Smooth muscle cell (in vitro differentiated cells): ENCODE data around the gene HIP1R. TPM values are rescaled to one million over a fixed set of nuclear protein-coding genes. Genes with fewer than 3 reads are reported as not detected.

Source experiments
- DNase-seq: peaks from one replicate; lab custom pipeline; 2025; ENCODE audit not compliant: unreplicated experiment; lab: John Stamatoyannopoulos, UW
- H2AFZ ChIP-seq: fragments of 200-600 bp; sonication (generic); 2 replicates; pipeline ENCODE4 v1.6.0; 2016; ENCODE audit warnings: antibody characterized with exemption, low read depth, mild to moderate bottlenecking
- H3F3A ChIP-seq: fragments of 200-600 bp; sonication (generic); 2 replicates; pipeline ENCODE4 v1.6.0; 2017; ENCODE audit warnings: antibody characterized with exemption, low read depth
- H3K27ac ChIP-seq: fragments of 200-600 bp; sonication (generic); 2 replicates; pipeline ENCODE4 v1.5.1; 2016; ENCODE audit warnings: low read depth, mild to moderate bottlenecking
- H3K27me3 ChIP-seq: fragments of 200-600 bp; sonication (generic); 2 replicates; pipeline ENCODE4 v1.6.1; 2016; ENCODE audit warnings: low read depth, mild to moderate bottlenecking
- H3K36me3 ChIP-seq: fragments of 200-600 bp; sonication (generic); 2 replicates; pipeline ENCODE4 v1.5.1; 2016; ENCODE audit warnings: low read depth
- H3K4me1 ChIP-seq: fragments of 200-600 bp; sonication (generic); 2 replicates; pipeline ENCODE4 v1.5.1; 2016; ENCODE audit warnings: low read depth
- H3K4me2 ChIP-seq: fragments of 200-600 bp; sonication (generic); 2 replicates; pipeline ENCODE4 v1.6.0; 2016; ENCODE audit warnings: mild to moderate bottlenecking
- H3K4me3 ChIP-seq: fragments of 200-600 bp; sonication (generic); 2 replicates; pipeline ENCODE4 v1.5.1; 2016; ENCODE audit warnings: mild to moderate bottlenecking
- H3K79me2 ChIP-seq: fragments of 200-600 bp; sonication (generic); 2 replicates; pipeline ENCODE4 v1.6.0; 2016; ENCODE audit warnings: low read depth, mild to moderate bottlenecking
- H3K9ac ChIP-seq: fragments of 200-600 bp; sonication (generic); 2 replicates; pipeline ENCODE4 v1.6.0; 2016; ENCODE audit warnings: low read depth
- H3K9me3 ChIP-seq: fragments of 200-600 bp; sonication (generic); replicated peaks from 2 replicates; pipeline ENCODE4 v1.5.1; 2016; ENCODE audit warnings: low read depth
- H4K20me1 ChIP-seq: fragments of 200-600 bp; sonication (generic); 2 replicates; pipeline ENCODE4 v1.6.0; 2016; ENCODE audit warnings: low read depth
- CTCF ChIP-seq: fragments of 200-600 bp; sonication (generic); IDR thresholded peaks from 2 replicates; pipeline ENCODE4 v1.5.1; 2017; ENCODE audit warnings: borderline replicate concordance, mild to moderate bottlenecking, antibody characterized with exemption; ENCODE audit not compliant: insufficient read depth, poor library complexity, severe bottlenecking
- WGBS: methylation state at CpG from one replicate; pipeline ENCODE4 v1.1.7; 2016; ENCODE audit warnings: low lambda C conversion rate; 5-methylcytosine and 5-hydroxymethylcytosine counted together
- polyA plus RNA-seq: library from polyadenylated mRNA; unstranded; fragments of >200 nt; fragmentation: Nextera tagmentation; extraction: Ambion mirVana; gene quantifications from 2 replicates; pipeline ENCODE4 v1.2.1, GENCODE V29; 2016
- total RNA-seq: library from RNA; depleted of rRNA; stranded (reverse); fragments of >200 nt; gene quantifications from 2 replicates; pipeline ENCODE4 v1.2.3, GENCODE V29; 2014

The HIP1R gene
- total and polyA plus RNA-seq, 2 experiments from 2014 or later, result 6.0 to 27.8 TPM

GRCh38 chr12:122855071-122855829, 20.0 kb downstream of the HIP1R start:
- no peaks in the 10 kb centered on the region for H3K4me1 ChIP-seq
- H3K79me2 ChIP-seq, result no peaks in the 10 kb centered on the region
- no peaks in the 10 kb centered on the region for H4K20me1 ChIP-seq
- no peak overlapping the region for H3K27ac ChIP-seq
- H3K9ac ChIP-seq, result no peak overlapping the region
- WGBS, result 95% methylated on average over 24 of the region's 24 CpGs
- H3K4me2 ChIP-seq, result no peak overlapping the region
- no peaks in the 10 kb centered on the region for H3K9me3 ChIP-seq
- no peak overlapping the region for H3K4me3 ChIP-seq
- no peaks in the 10 kb centered on the region for H3F3A ChIP-seq
- DNase-seq, result no peak
- no peak for TF ChIP-seq CTCF
- no peaks in the 10 kb centered on the region for H3K27me3 ChIP-seq
- no peak overlapping the region for H2AFZ ChIP-seq
- no peaks in the 10 kb centered on the region for H3K36me3 ChIP-seq

GRCh38 chr12:122855928-122856831, 20.9 kb downstream of the HIP1R start:
- H3F3A ChIP-seq, result no peaks in the 10 kb centered on the region
- H2AFZ ChIP-seq, result no peak overlapping the region
- no peak overlapping the region for H3K4me3 ChIP-seq
- TF ChIP-seq CTCF, result no peak
- no peaks in the 10 kb centered on the region for H3K79me2 ChIP-seq
- 95% methylated on average over 40 of the region's 40 CpGs for WGBS
- no peak for DNase-seq
- no peaks in the 10 kb centered on the region for H4K20me1 ChIP-seq
- no peaks in the 10 kb centered on the region for H3K36me3 ChIP-seq
- H3K9me3 ChIP-seq, result no peaks in the 10 kb centered on the region
- no peaks in the 10 kb centered on the region for H3K4me1 ChIP-seq
- H3K27me3 ChIP-seq, result no peaks in the 10 kb centered on the region
- no peak overlapping the region for H3K9ac ChIP-seq
- no peak overlapping the region for H3K4me2 ChIP-seq
- no peak overlapping the region for H3K27ac ChIP-seq

DNA sequence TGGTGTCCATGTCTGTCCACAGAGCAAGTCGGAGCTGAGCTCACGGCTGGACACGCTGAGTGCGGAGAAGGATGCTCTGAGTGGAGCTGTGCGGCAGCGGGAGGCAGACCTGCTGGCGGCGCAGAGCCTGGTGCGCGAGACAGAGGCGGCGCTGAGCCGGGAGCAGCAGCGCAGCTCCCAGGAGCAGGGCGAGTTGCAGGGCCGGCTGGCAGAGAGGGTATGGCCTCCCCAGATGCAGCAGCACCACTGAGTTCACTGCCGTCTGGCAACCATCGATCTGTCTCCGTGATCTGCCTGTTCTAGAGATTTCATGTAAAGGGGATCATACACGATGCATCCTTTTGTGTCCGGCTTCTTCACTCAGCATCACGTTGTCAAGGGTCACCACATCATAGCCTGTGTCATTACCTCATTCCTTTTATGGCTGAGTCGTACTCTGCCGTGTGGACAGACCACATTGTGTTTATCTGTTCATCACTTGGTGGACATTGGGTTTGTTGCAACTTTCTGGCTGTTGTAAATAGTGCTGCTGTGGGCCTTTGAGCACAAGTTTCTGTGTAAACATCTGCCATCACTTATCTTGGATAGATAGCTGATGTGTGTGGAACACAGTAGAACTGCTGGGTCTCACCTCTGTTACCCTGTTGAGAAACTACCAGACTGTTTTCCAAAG, 21.9 kb downstream of the HIP1R start:
- no peaks in the 10 kb centered on the region for H3K79me2 ChIP-seq
- no peaks in the 10 kb centered on the region for H3F3A ChIP-seq
- H4K20me1 ChIP-seq, result no peaks in the 10 kb centered on the region
- H3K4me1 ChIP-seq, result no peaks in the 10 kb centered on the region
- no peak overlapping the region for H3K4me3 ChIP-seq
- H3K36me3 ChIP-seq, result no peaks in the 10 kb centered on the region
- TF ChIP-seq CTCF, result no peak
- no peaks in the 10 kb centered on the region for H3K9me3 ChIP-seq
- no peak overlapping the region for H3K9ac ChIP-seq
- no peaks in the 10 kb centered on the region for H3K27me3 ChIP-seq
- WGBS, result 87% methylated on average over 24 of the region's 24 CpGs
- H3K27ac ChIP-seq, result no peak overlapping the region
- H2AFZ ChIP-seq, result no peak overlapping the region
- no peak for DNase-seq
- H3K4me2 ChIP-seq, result no peak overlapping the region
